ENCODE results near the gene GINS2. TPM values are rescaled to one million over a fixed set of nuclear protein-coding genes. Genes with fewer than 3 reads are reported as not detected.

GINS2 gene
- total RNA-seq, 1 experiment from 2014 or later: 53.3 TPM

DNA sequence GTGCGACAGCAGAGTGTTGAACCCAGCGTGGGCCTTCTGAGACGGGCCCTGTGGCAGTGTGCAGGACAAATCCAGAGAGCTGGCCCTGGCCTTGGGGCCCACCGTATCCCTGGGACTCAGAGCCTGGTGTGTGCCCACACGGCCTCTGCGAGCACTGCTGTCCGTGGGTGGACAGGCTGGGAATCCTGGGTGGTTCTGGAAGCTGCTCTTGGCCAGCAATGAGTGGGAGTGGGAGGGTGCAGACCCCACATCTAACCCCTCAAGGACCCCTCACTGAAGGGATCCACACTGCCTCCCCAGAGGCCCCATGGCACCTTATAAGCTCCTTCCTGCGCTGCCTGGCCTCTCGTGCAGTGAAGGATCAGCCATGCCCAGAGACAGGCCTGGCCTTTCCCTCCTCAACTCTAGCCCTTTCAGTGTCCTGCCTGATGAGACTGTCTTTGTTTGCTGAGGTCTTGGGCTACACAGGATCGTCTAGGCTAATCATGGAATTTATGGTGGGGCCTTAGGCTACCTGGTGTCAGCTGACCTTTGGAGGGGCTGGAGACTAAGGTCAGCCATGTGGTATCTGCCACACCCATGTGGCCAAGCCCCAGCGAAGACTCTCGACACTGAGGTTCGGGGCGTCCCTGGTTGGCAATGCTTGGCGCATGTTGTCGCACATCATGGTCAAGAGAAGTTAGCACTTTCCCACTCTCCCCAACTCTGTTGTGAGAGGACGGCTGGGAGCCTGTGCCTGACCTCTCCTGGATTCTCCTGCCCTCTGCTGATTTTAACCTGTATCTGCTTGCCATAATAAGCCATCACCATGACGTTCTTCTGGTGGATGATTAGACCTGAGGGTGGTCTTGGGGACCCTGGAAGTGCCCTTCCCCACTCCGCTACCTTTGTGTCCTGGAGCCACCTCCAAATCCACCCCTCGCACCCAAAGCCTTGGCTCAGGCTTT lies 16.4 kb upstream of the GINS2 start:
- H3K9ac ChIP-seq (ENCODE audit: low read length): no peak overlapping the region
- no peak for ATAC-seq
- no peak for DNase-seq (ENCODE audit: low read depth, low spot score)
- no peaks in the 10 kb centered on the region for H3K27me3 ChIP-seq (ENCODE audit: insufficient read depth, low read length)
- H3K4me2 ChIP-seq (ENCODE audit: low read length): no peak overlapping the region
- 0 out of 4 replicates have a peak, but pooled peaks cover 0 to 4% of the 10 kb centered on the region in 2 experiments for H3K36me3 ChIP-seq (ENCODE audit: control insufficient read depth in 1 of 2, insufficient read depth in 2 of 2, low read length in 2 of 2)
- H3K4me3 ChIP-seq (replicated peaks in 1 of 2; ENCODE audit: low read depth in 1 of 2, low read length in 2 of 2): no peak overlapping the region
- TF ChIP-seq CBX3 (IDR thresholded peaks at IDR 0.05; ENCODE audit: low read depth): no peak
- peak; percentile 21; the same call in 1 of the 2 replicates for TF ChIP-seq RAD21 (IDR thresholded peaks at IDR 0.05; ENCODE audit: low read depth)
- H3K9me3 ChIP-seq (ENCODE audit: control insufficient read depth in 1 of 2, insufficient read depth in 1 of 2, low read depth in 1 of 2, low read length in 2 of 2): no peaks in the 10 kb centered on the region
- no peak overlapping the region for H2AFZ ChIP-seq (ENCODE audit: low read depth, low read length, poor library complexity, severe bottlenecking)
- no peaks in the 10 kb centered on the region for H3K9me2 ChIP-seq (ENCODE audit: insufficient read depth)
- POLR2A ChIA-PET: no interaction called here
- H3K27ac ChIP-seq (ENCODE audit: low read depth, low read length): no peak overlapping the region
- CTCF ChIA-PET: no interaction called here
- no peaks in the 10 kb centered on the region for H3K79me2 ChIP-seq (ENCODE audit: insufficient read depth, low read length)
- no TSS peak for BruUV-seq (replicated peaks)
- H3K4me1 ChIP-seq (ENCODE audit: control insufficient read depth in 1 of 2, insufficient read depth in 2 of 2, low read length in 2 of 2): no peaks in the 10 kb centered on the region
- intact Hi-C loops (cut with micrococcal nuclease): no loop called here
- H4K20me1 ChIP-seq (ENCODE audit: insufficient read depth): no peaks in the 10 kb centered on the region
- RAD21 ChIA-PET (ENCODE audit: low non-redundant PET in 1 of 2, low total read pairs in 2 of 2, uncharacterized antibody in 2 of 2, unreplicated experiment in 2 of 2): no interaction called here

- H3K79me2 ChIP-seq (ENCODE audit: insufficient read depth, low read length): no peaks in the 10 kb centered on the region
- POLR2A ChIA-PET: no interaction called here
- no peak for TF ChIP-seq EZH2 (IDR thresholded peaks at IDR 0.05)
- TF ChIP-seq ZFX (IDR thresholded peaks at IDR 0.05): no peak
- no peak for TF ChIP-seq ATF3 (IDR thresholded peaks at IDR 0.05)
- no peak for TF ChIP-seq CBX3 (IDR thresholded peaks at IDR 0.05; ENCODE audit: low read depth)
- TF ChIP-seq SRF (IDR thresholded peaks at IDR 0.05; ENCODE audit: low read depth): no peak
- no peak for TF ChIP-seq SP1 (IDR thresholded peaks at IDR 0.05; ENCODE audit: low read depth)
- no peak for TF ChIP-seq EGR1 (IDR thresholded peaks at IDR 0.05; ENCODE audit: low read depth)
- TF ChIP-seq ELF1 (IDR thresholded peaks at IDR 0.05; ENCODE audit: borderline replicate concordance, low read depth): no peak
- no peak for TF ChIP-seq ZNF274 (IDR thresholded peaks at IDR 0.05; ENCODE audit: low read depth, low read length)
- TF ChIP-seq TCF7L2 (IDR thresholded peaks at IDR 0.05; ENCODE audit: borderline replicate concordance, extremely low read depth, insufficient read depth, insufficient read length): no peak
- TF ChIP-seq, protein P1, sequence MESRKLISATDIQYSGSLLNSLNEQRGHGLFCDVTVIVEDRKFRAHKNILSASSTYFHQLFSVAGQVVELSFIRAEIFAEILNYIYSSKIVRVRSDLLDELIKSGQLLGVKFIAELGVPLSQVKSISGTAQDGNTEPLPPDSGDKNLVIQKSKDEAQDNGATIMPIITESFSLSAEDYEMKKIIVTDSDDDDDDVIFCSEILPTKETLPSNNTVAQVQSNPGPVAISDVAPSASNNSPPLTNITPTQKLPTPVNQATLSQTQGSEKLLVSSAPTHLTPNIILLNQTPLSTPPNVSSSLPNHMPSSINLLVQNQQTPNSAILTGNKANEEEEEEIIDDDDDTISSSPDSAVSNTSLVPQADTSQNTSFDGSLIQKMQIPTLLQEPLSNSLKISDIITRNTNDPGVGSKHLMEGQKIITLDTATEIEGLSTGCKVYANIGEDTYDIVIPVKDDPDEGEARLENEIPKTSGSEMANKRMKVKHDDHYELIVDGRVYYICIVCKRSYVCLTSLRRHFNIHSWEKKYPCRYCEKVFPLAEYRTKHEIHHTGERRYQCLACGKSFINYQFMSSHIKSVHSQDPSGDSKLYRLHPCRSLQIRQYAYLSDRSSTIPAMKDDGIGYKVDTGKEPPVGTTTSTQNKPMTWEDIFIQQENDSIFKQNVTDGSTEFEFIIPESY (IDR thresholded peaks at IDR 0.05; ENCODE audit: extremely low read depth, insufficient replicate concordance, low read length): no peak
- TF ChIP-seq JUND (IDR thresholded peaks at IDR 0.05): no peak
- TF ChIP-seq, protein P2, sequence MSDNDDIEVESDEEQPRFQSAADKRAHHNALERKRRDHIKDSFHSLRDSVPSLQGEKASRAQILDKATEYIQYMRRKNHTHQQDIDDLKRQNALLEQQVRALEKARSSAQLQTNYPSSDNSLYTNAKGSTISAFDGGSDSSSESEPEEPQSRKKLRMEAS (IDR thresholded peaks at IDR 0.05): no peak
Observed at GRCh38 chr16:85704011-85704410, 15.3 kb upstream of the GINS2 start.

More at GRCh38 chr16:85704011-85704410, 15.3 kb upstream of the GINS2 start:
- peaks cover 0 to 10% of the 10 kb centered on the region in 2 experiments; a peak in 1 of 4 replicates for H3K4me1 ChIP-seq (ENCODE audit: control insufficient read depth in 1 of 2, insufficient read depth in 2 of 2, low read length in 2 of 2)
- no peak overlapping the region for H3K9ac ChIP-seq (ENCODE audit: low read length)
- no peaks in the 10 kb centered on the region for H4K20me1 ChIP-seq (ENCODE audit: insufficient read depth)
- no peaks in the 10 kb centered on the region for H3K36me3 ChIP-seq (ENCODE audit: control insufficient read depth in 1 of 2, insufficient read depth in 2 of 2, low read length in 2 of 2)
- ChIA-PET RAD21 (ENCODE audit: low non-redundant PET in 1 of 2, low total read pairs in 2 of 2, uncharacterized antibody in 2 of 2, unreplicated experiment in 2 of 2) (no interaction called here), CTCF (no interaction called here)
- no peak overlapping the region for H2AFZ ChIP-seq (ENCODE audit: low read depth, low read length, poor library complexity, severe bottlenecking)
- intact Hi-C loops (cut with micrococcal nuclease): no loop called here
- H3K9me3 ChIP-seq (ENCODE audit: control insufficient read depth in 1 of 2, insufficient read depth in 1 of 2, low read depth in 1 of 2, low read length in 2 of 2): no peaks in the 10 kb centered on the region
- H3K4me2 ChIP-seq (ENCODE audit: low read length): no peak overlapping the region
- H3K9me2 ChIP-seq (ENCODE audit: insufficient read depth): no peaks in the 10 kb centered on the region
- H3K27me3 ChIP-seq (ENCODE audit: insufficient read depth, low read length): no peaks in the 10 kb centered on the region
- ATAC-seq (no peak), DNase-seq (ENCODE audit: low read depth, low spot score) (no peak)
- BruUV-seq (replicated peaks): no TSS peak
- H3K27ac ChIP-seq (ENCODE audit: low read depth, low read length): no peak overlapping the region
- no peak overlapping the region for H3K4me3 ChIP-seq (replicated peaks in 1 of 2; ENCODE audit: low read depth in 1 of 2, low read length in 2 of 2)
